Fibroblast of pulmonary artery (primary cell): ENCODE data around the gene STAP2.

Experiments
- DNase-seq: peaks from one replicate; pipeline ENCODE4 v3.0.0-alpha.2; 2010; ENCODE audit warnings: low read depth
- H3K4me3 ChIP-seq: replicated peaks from 2 replicates; pipeline ENCODE4 v1.5.1; 2011; ENCODE audit warnings: low read depth, mild to moderate bottlenecking, control low read depth, low read length, moderate library complexity
- TF ChIP-seq, protein P1 (sequence below): IDR thresholded peaks from 2 replicates; pipeline ENCODE4 v1.5.1; 2011; ENCODE audit warnings: mild to moderate bottlenecking, control low read depth, low read length, inconsistent platforms; ENCODE audit errors: missing control alignments

Gene STAP2

DNA sequence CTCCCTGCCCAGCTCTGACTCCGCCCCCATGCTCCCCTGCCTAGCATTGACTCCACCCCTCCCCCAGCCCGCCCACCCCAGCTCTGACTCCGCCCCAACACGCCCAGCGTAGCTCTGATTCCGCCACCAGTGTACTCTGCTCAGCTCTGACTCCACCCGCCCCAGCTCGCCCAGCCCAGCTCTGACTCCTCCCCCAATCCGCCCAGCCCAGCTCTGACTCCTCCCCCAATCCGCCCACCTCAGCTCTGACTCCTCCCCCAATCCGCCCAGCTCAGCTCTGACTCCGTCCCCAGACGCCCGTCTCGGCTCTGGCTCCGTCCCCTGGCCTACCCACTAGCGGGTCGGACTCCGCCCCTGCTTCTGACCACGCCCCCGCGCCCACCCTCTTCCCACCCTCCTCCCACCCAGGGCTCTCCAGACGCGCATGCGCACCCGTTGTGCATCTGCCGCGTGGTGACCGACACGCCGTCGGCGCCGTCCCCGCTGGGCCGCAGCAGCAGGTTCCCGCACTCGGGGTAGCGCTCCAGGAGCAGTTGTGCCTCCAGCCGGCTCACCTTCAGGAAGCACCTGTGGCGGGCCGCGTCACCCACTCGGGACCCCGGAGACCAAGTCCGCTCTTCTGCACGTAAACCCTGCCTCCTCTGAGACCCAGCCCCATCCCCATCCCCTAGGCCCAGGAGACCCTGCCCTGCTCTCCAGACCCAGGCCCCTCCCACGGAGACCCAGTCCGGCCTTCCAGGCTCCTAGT lies 10.2 kb downstream of the STAP2 start:
- peak overlapping the region; percentile 60 for H3K4me3 ChIP-seq
- peak; percentile 97 for DNase-seq
- TF ChIP-seq, protein P1, sequence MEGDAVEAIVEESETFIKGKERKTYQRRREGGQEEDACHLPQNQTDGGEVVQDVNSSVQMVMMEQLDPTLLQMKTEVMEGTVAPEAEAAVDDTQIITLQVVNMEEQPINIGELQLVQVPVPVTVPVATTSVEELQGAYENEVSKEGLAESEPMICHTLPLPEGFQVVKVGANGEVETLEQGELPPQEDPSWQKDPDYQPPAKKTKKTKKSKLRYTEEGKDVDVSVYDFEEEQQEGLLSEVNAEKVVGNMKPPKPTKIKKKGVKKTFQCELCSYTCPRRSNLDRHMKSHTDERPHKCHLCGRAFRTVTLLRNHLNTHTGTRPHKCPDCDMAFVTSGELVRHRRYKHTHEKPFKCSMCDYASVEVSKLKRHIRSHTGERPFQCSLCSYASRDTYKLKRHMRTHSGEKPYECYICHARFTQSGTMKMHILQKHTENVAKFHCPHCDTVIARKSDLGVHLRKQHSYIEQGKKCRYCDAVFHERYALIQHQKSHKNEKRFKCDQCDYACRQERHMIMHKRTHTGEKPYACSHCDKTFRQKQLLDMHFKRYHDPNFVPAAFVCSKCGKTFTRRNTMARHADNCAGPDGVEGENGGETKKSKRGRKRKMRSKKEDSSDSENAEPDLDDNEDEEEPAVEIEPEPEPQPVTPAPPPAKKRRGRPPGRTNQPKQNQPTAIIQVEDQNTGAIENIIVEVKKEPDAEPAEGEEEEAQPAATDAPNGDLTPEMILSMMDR: no peak

DNA sequence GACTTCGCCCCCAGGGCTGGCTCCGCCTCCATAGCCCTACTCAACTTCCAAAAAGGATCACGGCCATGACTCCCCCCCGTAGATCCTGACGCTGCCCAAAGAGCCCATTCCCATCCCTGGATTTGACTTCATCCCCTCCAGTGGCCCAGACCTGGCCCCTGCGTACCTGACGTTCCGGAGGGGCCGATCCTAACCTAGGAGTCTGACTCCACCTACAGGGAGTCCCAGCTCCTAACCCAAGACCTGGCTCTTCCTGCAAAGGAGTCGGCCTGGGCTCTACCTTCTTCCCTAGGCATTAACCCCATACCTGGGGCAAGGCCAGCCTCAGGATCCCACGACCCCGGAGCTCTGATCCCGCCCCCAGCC lies 10.8 kb downstream of the STAP2 start:
- DNase-seq: no peak
- peak overlapping the region; percentile 52 for H3K4me3 ChIP-seq
- TF ChIP-seq, protein P1: no peak

DNA sequence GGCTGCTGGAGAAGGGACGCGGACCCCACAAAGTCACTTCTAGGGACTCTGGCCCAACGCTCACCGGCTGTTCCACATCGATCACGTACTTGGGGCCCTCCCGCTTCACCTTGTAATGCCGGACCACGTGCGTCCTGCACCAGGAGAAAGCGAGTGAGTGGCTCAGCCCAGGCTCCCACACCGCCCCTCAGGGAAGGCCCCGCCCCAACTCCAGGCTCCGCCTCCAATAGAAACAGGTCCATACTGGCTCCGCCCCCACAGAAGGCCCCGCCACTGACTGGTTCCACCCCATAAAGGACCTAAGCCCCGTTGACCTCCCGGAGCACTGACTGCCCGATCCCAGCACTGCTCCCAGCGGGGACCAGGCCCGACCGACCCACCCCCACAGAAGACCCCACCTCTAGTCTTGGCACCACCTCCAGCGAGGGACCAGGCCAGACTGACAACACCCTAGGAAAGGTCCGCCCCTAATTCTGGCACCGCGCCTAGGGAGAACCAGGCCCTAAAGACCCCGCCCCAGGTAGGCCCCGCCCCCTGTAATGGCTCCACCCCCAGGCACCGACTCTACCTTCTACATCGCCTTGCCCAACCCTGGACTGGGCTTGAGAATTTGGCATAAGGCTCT lies 11.3 kb downstream of the STAP2 start:
- DNase-seq: peak; percentile 70
- H3K4me3 ChIP-seq: peak overlapping the region; percentile 52
- TF ChIP-seq, protein P1: no peak

DNA sequence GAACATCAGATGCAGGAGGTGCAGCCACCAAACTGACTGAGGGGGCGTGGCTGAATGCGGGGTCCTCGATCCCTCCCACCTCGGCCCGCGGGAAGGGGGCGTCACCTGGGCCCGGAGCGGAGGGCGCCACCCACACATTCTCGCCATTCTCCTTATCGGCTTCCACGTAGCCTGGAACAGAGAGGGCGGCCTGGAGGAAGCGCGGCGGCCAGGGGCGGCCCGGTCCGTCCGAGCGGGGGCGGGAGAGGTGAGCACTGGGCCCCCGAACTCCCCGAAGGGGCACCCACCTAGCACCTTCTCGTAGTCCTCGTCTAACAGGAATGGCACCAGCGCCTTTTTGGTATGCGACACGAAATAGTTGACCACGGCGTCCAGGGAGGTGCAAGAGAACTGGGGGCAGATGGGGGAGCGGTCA lies 11.8 kb downstream of the STAP2 start:
- TF ChIP-seq, protein P1: no peak
- no peak for DNase-seq
- H3K4me3 ChIP-seq: peak overlapping the region; percentile 14

DNA sequence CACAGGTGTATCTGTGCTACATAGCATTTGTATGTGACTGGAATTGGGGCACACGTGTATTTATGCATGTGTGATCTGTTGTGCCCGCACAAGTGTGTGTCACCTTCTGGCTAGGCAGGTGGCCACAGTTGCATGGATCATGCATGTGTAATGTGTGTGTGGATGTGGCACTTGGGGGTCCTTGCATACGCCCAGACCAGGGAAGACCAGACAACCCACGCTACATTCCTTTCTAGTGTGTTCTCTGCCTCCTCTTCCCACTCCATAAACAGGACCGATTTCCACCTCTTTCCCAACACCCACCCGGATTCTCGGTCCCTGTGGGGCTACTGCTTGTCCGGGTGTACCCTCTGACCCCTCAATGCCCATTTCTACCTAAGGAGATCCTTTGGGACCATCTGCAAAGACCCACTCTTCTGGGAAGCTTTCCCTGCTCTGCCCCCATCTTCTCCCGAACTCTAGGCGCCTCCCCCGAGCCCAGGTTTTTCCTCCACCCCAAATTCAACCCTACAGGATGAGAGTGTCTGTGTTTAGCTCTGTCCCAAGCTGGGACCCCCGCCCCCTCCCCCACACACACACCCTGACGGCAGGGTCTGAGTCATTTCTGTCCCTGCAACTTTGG lies 12.3 kb downstream of the STAP2 start:
- DNase-seq: no peak
- H3K4me3 ChIP-seq: no peak overlapping the region
- TF ChIP-seq, protein P1: no peak

DNA sequence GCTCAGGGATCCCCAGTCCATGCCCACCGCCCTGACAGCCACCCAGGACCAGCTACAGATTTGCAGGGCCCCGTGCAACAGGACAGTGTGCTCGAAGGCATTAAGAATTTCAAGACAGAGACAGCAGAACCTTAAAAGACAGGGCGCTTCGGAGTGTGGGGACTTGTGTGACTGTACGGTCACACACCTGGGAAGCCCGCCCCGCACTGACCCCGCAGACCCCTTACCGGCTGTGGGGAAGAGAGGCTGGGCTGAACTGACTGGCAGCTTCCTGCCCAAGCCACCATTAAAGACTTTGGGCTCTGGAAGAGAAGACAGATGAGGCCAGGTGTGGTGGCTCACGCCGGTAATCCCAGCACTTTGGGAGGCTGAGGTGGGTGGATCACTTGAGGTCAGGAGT lies 14.4 kb downstream of the STAP2 start:
- TF ChIP-seq, protein P1: no peak
- no peak for DNase-seq
- no peak overlapping the region for H3K4me3 ChIP-seq
